A549 (cell line): ENCODE data around the gene HSDL2. TPM values are rescaled to one million over a fixed set of nuclear protein-coding genes. Genes with fewer than 3 reads are reported as not detected.

Experiments
- ATAC-seq, 2 experiments: fragments of 200-7000 bp in 1 of 2; fragments of >200 bp in 1 of 2; cut with Nextera tagmentation in 1 of 2; cut with Tn5 transposase in 1 of 2; 3 replicates each; pipeline versions ENCODE4 v1.8.0 to v1.9.1; 2018 to 2020; ENCODE audit warnings: mild to moderate bottlenecking in 1 of 2, moderate library complexity in 1 of 2
- CTCF ChIA-PET: fragments of 300-600 bp; sonication (Branson Sonifier 250); formaldehyde crosslinking; extraction: SDS; loops from one replicate; lab custom pipeline; 2021; ENCODE audit warnings: antibody characterized with exemption, inconsistent platforms; lab: Yijun Ruan, JAX
- POLR2A ChIA-PET: fragments of 350-600 bp; formaldehyde crosslinking; extraction: SDS; loops from one replicate; lab custom pipeline; 2021; ENCODE audit warnings: antibody characterized with exemption, inconsistent platforms; lab: Yijun Ruan, JAX
- DNase-seq, 2 experiments: peaks; one replicate each; pipeline versions ENCODE4 v3.0.0 to v3.0.0-alpha.2; 2011 to 2016; ENCODE audit warnings: low read depth in 1 of 2, low spot score in 1 of 2
- FAIRE-seq: peaks from 2 replicates; lab custom pipeline; 2011; peaks lifted over from hg19 to GRCh38; lab: Jason Lieb, UNC
- H3K27ac ChIP-seq, 2 experiments: fragments of >200 bp; sonication (Bioruptor Twin); formaldehyde crosslinking; 3 replicates each; pipeline ENCODE4 v1.5.1; 2016 to 2017
- H3K4me1 ChIP-seq: fragments of >200 bp; sonication (Bioruptor Twin); formaldehyde crosslinking; 3 replicates; pipeline ENCODE4 v1.6.1; 2016
- H3K4me2 ChIP-seq: fragments of >200 bp; sonication (Bioruptor Twin); formaldehyde crosslinking; 3 replicates; pipeline ENCODE4 v1.6.1; 2016
- H3K4me3 ChIP-seq: fragments of >200 bp; sonication (Bioruptor Twin); formaldehyde crosslinking; 3 replicates; pipeline ENCODE4 v1.5.1; 2016
- H3K9me3 ChIP-seq: fragments of >200 bp; sonication (Bioruptor Twin); formaldehyde crosslinking; 3 replicates; pipeline ENCODE4 v1.6.1; 2016
- EHF ChIP-seq: fragments of 250-450 bp; sonication (Bioruptor Pico); IDR thresholded peaks from 2 replicates; pipeline ENCODE4 v1.5.0; 2020; ENCODE audit warnings: mild to moderate bottlenecking
- ESRRA ChIP-seq: fragments of 150-350 bp; IDR thresholded peaks from 2 replicates; pipeline ENCODE4 v1.6.1; 2014; ENCODE audit warnings: mild to moderate bottlenecking, low read length, borderline replicate concordance
- FOXS1 ChIP-seq: fragments of 250-450 bp; sonication (Bioruptor Pico); IDR thresholded peaks from 2 replicates; pipeline ENCODE4 v1.5.0; 2020; ENCODE audit warnings: mild to moderate bottlenecking, moderate library complexity
- GATA3 ChIP-seq: IDR thresholded peaks from 2 replicates; pipeline ENCODE4 v1.6.1; 2012; ENCODE audit warnings: borderline replicate concordance
- HDAC2 ChIP-seq: fragments of 200-600 bp; sonication (generic); IDR thresholded peaks from 2 replicates; pipeline ENCODE4 v1.6.1; 2016
- HEYL ChIP-seq: fragments of 250-450 bp; sonication (Bioruptor Pico); IDR thresholded peaks from 2 replicates; pipeline ENCODE4 v1.8.0; 2021; ENCODE audit warnings: mild to moderate bottlenecking, moderate library complexity
- JUN ChIP-seq, 2 experiments: fragments of >200 bp; sonication (Bioruptor Twin); formaldehyde crosslinking; IDR thresholded peaks; 2 replicates in 1 of 2; 3 replicates in 1 of 2; pipeline ENCODE4 v1.6.1; 2016 to 2017
- KDM5A ChIP-seq: fragments of 200-600 bp; sonication (generic); IDR thresholded peaks from 2 replicates; pipeline ENCODE4 v1.6.1; 2016; ENCODE audit warnings: antibody characterized with exemption, mild to moderate bottlenecking
- MAX ChIP-seq: IDR thresholded peaks from 2 replicates; pipeline ENCODE4 v1.6.1; 2012
- NFE2L2 ChIP-seq: fragments of 150-350 bp; conservative IDR thresholded peaks from 2 replicates; pipeline ENCODE4 v1.6.1; 2014; ENCODE audit warnings: low read length
- NPAS2 ChIP-seq: fragments of 250-450 bp; sonication (Bioruptor Pico); IDR thresholded peaks from 2 replicates; pipeline ENCODE4 v1.8.0; 2022; ENCODE audit warnings: mild to moderate bottlenecking, moderate library complexity, borderline replicate concordance
- NR3C1 ChIP-seq: fragments of >200 bp; sonication (Bioruptor Twin); formaldehyde crosslinking; IDR thresholded peaks from 3 replicates; pipeline ENCODE4 v1.6.1; 2017
- PHF8 ChIP-seq: fragments of 200-600 bp; sonication (generic); IDR thresholded peaks from 2 replicates; pipeline ENCODE4 v1.6.1; 2016; ENCODE audit warnings: low read depth, mild to moderate bottlenecking, antibody characterized with exemption, moderate library complexity, borderline replicate concordance
- POLR2AphosphoS2 ChIP-seq: conservative IDR thresholded peaks from 2 replicates; pipeline ENCODE4 v1.6.1; 2012; ENCODE audit warnings: low read length, improper control_type of control experiment, inconsistent platforms
- REST ChIP-seq: fragments of 200-600 bp; sonication (generic); IDR thresholded peaks from 2 replicates; pipeline ENCODE4 v1.6.1; 2016; ENCODE audit warnings: antibody characterized with exemption, mild to moderate bottlenecking, moderate library complexity
- RFX5 ChIP-seq: fragments of 450-650 bp; IDR thresholded peaks from 2 replicates; pipeline ENCODE4 v1.7.1; 2014; ENCODE audit warnings: antibody characterized with exemption, mild to moderate bottlenecking, moderate library complexity
- TP53 ChIP-seq: fragments of 250-450 bp; sonication (Bioruptor Pico); IDR thresholded peaks from 2 replicates; pipeline ENCODE4 v1.5.0; 2021; ENCODE audit warnings: mild to moderate bottlenecking, moderate library complexity
- USF2 ChIP-seq: fragments of 450-650 bp; IDR thresholded peaks from 2 replicates; pipeline ENCODE4 v1.6.1; 2014; ENCODE audit warnings: antibody characterized with exemption
- ZC3H11A ChIP-seq: fragments of 450-650 bp; IDR thresholded peaks from 2 replicates; pipeline ENCODE4 v1.6.1; 2014; ENCODE audit warnings: antibody characterized with exemption, mild to moderate bottlenecking
- ZFP36 ChIP-seq: fragments of 450-650 bp; IDR thresholded peaks from 2 replicates; pipeline ENCODE4 v1.6.1; 2014; ENCODE audit warnings: borderline replicate concordance; ENCODE audit not compliant: partially characterized antibody
- ZSCAN20 ChIP-seq: fragments of 250-450 bp; sonication (Bioruptor Pico); IDR thresholded peaks from 2 replicates; pipeline ENCODE4 v1.8.0; 2022; ENCODE audit warnings: mild to moderate bottlenecking, moderate library complexity
- WGBS: methylation state at CpG from one replicate; pipeline ENCODE4 v1.1.6; 2017; ENCODE audit errors: missing lambda C conversion rate; 5-methylcytosine and 5-hydroxymethylcytosine counted together
- polyA minus RNA-seq: library from RNA; depleted of rRNA, polyadenylated mRNA; stranded (reverse); fragments of >200 nt; gene quantifications from 2 replicates; pipeline ENCODE4 v1.2.3, GENCODE V29; 2011; rRNA and poly(A)+ RNA removed
- polyA plus RNA-seq, 4 experiments: library from polyadenylated mRNA; depleted of rRNA in 3 of 4; stranded (reverse); fragments of >200 nt; fragmentation: RNase III in 1 of 4; extraction: RNeasy Plus Mini Kit Qiagen cat#74134 plus additional on column Dnase treatment in 1 of 4; gene quantifications; 2 replicates in 3 of 4; 3 replicates in 1 of 4; pipeline ENCODE4 v1.2.3, GENCODE V29; 2011 to 2017
- TF ChIP-seq, protein P1 (sequence below): fragments of 250-450 bp; sonication (Bioruptor Pico); IDR thresholded peaks from 2 replicates; pipeline ENCODE4 v1.5.0; 2020; ENCODE audit warnings: low read depth, mild to moderate bottlenecking, moderate library complexity
- TF ChIP-seq, protein P2 (sequence below): fragments of >200 bp; sonication (Bioruptor Twin); formaldehyde crosslinking; IDR thresholded peaks from 3 replicates; pipeline ENCODE4 v1.5.1; 2016

The HSDL2 gene
- polyA plus RNA-seq (2011; rRNA removed) (45.3 and 47.7 TPM in 2 replicates), polyA plus RNA-seq (2017; fragmentation: RNase III; extraction: RNeasy Plus Mini Kit Qiagen cat#74134 plus additional on column Dnase treatment) (43.1 to 47.6 TPM (median 47.4 TPM) in 3 replicates), polyA minus RNA-seq (26.5 and 28.9 TPM in 2 replicates)
- polyA plus RNA-seq (2012; cell fraction: cytosol; rRNA removed), result 12.1 and 13.3 TPM in 2 replicates
- 4.7 and 5.3 TPM in 2 replicates for polyA plus RNA-seq (2012; cell fraction: nucleus; rRNA removed)

- no peak for FAIRE-seq
- Histone ChIP-seq H3K4me1 (peaks cover 28% of the 10 kb centered on the region; the same call in 2 of the 3 replicates), H3K4me3 (peak within 1 kb of the TSS; percentile 70), H3K9me3 (no peaks in the 10 kb centered on the region), H3K4me2 (peak within 1 kb of the TSS; percentile 83), H3K27ac (peak within 1 kb of the TSS; percentile 90 to 93)
- peak; percentile 75 to 81 for ATAC-seq
- DNase-seq, result peak in 1 of 2 experiments; percentile 41
- TF ChIP-seq, protein P1, sequence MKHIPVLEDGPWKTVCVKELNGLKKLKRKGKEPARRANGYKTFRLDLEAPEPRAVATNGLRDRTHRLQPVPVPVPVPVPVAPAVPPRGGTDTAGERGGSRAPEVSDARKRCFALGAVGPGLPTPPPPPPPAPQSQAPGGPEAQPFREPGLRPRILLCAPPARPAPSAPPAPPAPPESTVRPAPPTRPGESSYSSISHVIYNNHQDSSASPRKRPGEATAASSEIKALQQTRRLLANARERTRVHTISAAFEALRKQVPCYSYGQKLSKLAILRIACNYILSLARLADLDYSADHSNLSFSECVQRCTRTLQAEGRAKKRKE (CRISPR knock-in tag), result no peak
- peak; percentile 58; the same call in 1 of the 2 replicates for TF ChIP-seq TP53 (CRISPR knock-in tag)
- TF ChIP-seq PHF8, result peak; percentile 35; the same call in 1 of the 2 replicates
- TF ChIP-seq NR3C1, result no peak
- TF ChIP-seq MAX, result peak; percentile 14; the same call in 1 of the 2 replicates
- peak; percentile 33 to 60; a peak in 1 of 5 replicates for TF ChIP-seq JUN (IDR thresholded peaks at IDR 0.05)
- ChIA-PET POLR2A (interaction anchor here (0.5 to 2.3 kb wide), 20 partner anchors 10 to 841 kb away, joined by 3 to 22 read pairs (median 5); partner anchors contain the start of genes DNAJC25, FKBP15, INIP and KIAA1958), CTCF (interaction anchor here (1.1 to 3.1 kb wide), 7 partner anchors 11 to 280 kb away, joined by 3 to 14 read pairs (median 3); no protein-coding TSS in a partner anchor)
- WGBS, result under 1% methylated on average over 25 of the region's 43 CpGs
Observed at GRCh38 chr9:112380102-112380824, at the start of gene HSDL2. Gene HSDL2, plus strand, starts transcription at chr9:112380108. Its CDS starts 56 bp downstream, at chr9:112380164.

- POLR2A ChIA-PET, result no interaction called here
- no peak for ATAC-seq
- no peak for DNase-seq
- Histone ChIP-seq H3K4me2 (peak overlapping the region; percentile 88), H3K9me3 (no peaks in the 10 kb centered on the region), H3K27ac (peak overlapping the region; percentile 67 to 97)
- CTCF ChIA-PET, result interaction anchor here (1.0 to 1.5 kb wide), 4 partner anchors 8 to 243 kb away, joined by 3 to 7 read pairs (median 4); no protein-coding TSS in a partner anchor
- no peak for TF ChIP-seq ZFP36
- TF ChIP-seq FOXS1, result no peak
- TF ChIP-seq REST, result no peak
- no peak for TF ChIP-seq HDAC2
- TF ChIP-seq, protein P1 (CRISPR knock-in tag), result no peak
- no peak for TF ChIP-seq HEYL
- TF ChIP-seq NFE2L2, result no peak
- no peak for TF ChIP-seq ZC3H11A
- TF ChIP-seq RFX5, result no peak
- TF ChIP-seq GATA3, result no peak
- no peak for TF ChIP-seq EHF (CRISPR knock-in tag)
- no peak for TF ChIP-seq ZSCAN20 (CRISPR knock-in tag)
- TF ChIP-seq USF2, result no peak
- no peak for TF ChIP-seq ESRRA
- no peak for TF ChIP-seq TP53 (CRISPR knock-in tag)
- no peak for TF ChIP-seq NPAS2 (CRISPR knock-in tag)
- TF ChIP-seq, protein P2, sequence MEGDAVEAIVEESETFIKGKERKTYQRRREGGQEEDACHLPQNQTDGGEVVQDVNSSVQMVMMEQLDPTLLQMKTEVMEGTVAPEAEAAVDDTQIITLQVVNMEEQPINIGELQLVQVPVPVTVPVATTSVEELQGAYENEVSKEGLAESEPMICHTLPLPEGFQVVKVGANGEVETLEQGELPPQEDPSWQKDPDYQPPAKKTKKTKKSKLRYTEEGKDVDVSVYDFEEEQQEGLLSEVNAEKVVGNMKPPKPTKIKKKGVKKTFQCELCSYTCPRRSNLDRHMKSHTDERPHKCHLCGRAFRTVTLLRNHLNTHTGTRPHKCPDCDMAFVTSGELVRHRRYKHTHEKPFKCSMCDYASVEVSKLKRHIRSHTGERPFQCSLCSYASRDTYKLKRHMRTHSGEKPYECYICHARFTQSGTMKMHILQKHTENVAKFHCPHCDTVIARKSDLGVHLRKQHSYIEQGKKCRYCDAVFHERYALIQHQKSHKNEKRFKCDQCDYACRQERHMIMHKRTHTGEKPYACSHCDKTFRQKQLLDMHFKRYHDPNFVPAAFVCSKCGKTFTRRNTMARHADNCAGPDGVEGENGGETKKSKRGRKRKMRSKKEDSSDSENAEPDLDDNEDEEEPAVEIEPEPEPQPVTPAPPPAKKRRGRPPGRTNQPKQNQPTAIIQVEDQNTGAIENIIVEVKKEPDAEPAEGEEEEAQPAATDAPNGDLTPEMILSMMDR, result no peak
- TF ChIP-seq POLR2AphosphoS2, result no peak
- no peak for TF ChIP-seq KDM5A
- TF ChIP-seq, all 56 proteins: peak for 0
- WGBS, result 7% methylated on average over 4 of the region's 4 CpGs
- FAIRE-seq, result no peak
- H3K4me1 ChIP-seq, result peaks cover 44% of the 10 kb centered on the region
- H3K4me3 ChIP-seq, result peak overlapping the region; percentile 81
Observed at GRCh38 chr9:112331674-112331952, 48.3 kb upstream of the HSDL2 start.
